Right lobe of liver (tissue), 4 donors: ENCODE results near the gene FBXO31.

Experiments used
- CTCF ChIP-seq, 4 donors: fragments of 200-600 bp in 3 of 4; fragments of 450-650 bp in 1 of 4; IDR thresholded peaks; one replicate each; pipeline versions ENCODE4 v1.5.1 to v1.8.0; 2016 to 2022; ENCODE audit warnings: antibody characterized with exemption in 4 of 4, mild to moderate bottlenecking in 2 of 4
- POLR2A ChIP-seq: fragments of 450-650 bp; IDR thresholded peaks from one replicate; pipeline ENCODE4 v1.6.1; 2017; ENCODE audit warnings: antibody characterized with exemption, mild to moderate bottlenecking
- donor health status: DM: no; HTN: no; CAD: no.
- donor health status: DM: no; HTN: no; CAD: no.
- donor health status: DM: no; HTN: yes; CAD: no.

GRCh38 chr16:87414251-87414680, 30.7 kb upstream of the FBXO31 start:
- no peak for TF ChIP-seq POLR2A
- no peak for TF ChIP-seq CTCF (IDR thresholded peaks at IDR 0.05)
